NOMO-1 treated with dmso at 0.1 percent for 144 hours (cell line): ENCODE results near the gene CACNG3.
"Not testable (repeated sequence)": the region's sequence is repeated elsewhere in the genome, so short reads cannot be mapped to it uniquely, and the experiment has no call there.

Source experiments
- DNase-seq: peaks from one replicate; lab custom pipeline; 2025; ENCODE audit not compliant: unreplicated experiment; lab: John Stamatoyannopoulos, UW

CACNG3 gene

DNA sequence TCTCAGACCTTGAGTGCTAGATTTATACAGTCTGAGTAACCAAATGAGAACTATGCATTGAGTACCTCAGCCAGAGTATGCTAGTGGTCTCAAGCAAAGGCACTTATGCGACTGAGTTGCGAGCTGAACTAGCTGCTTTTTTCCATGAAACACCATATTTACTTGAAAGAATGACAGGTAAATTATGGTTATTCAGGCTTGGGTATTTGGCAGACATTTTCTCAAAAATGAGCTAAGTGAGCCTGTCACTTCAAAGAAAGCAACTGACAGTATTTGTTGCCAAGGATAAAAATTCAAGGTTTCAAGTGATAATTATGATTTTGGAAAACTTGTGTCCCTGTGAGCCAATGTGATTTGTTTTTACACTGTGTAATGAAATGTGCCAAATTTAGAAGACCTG lies 19.3 kb downstream of the CACNG3 start:
- DNase-seq = no peak

DNA sequence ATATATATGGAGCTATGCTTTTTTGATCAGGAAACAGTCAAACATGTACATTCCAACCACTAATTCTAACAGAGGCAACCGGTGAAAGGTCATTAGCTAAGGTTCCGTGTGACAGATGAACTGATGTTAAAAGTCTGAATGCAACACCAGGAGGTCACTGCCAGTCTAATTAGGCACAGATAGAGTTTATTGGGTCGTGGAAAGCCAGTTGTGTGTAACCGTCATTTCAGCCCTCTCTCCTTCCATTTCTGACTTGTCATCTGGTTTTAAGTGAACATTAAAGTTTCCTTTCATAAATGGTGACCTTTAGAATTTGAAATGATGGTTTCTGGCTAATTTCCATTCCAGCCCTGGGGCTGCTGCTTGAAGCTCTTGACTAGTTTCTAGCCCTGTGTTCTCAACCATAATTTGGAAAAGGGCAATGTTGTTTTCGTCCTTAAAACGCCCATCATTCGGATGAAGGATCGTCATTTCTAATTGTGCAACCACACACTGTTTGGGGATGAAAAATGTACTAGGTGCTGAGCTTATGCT lies 23.9 kb downstream of the CACNG3 start:
- DNase-seq = no peak

DNA sequence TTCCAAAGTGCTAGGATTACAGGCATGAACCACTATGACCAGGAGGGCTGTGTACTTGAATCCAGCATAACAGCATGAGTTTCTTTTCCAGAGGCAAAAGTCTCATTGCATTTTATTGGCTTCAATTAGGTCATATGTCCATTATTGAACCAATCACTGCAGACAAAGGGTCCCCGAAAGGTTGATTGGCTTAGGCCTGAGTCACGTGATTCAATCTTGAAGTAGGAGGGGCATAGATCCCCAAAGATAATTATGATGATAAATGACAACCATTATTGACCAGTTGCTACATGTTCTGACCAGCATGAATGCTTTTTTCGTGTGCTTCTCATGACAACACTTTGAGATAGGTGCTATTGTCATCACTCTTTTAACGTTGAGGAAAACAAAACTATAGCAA lies 25.3 kb downstream of the CACNG3 start:
- DNase-seq = no peak

DNA sequence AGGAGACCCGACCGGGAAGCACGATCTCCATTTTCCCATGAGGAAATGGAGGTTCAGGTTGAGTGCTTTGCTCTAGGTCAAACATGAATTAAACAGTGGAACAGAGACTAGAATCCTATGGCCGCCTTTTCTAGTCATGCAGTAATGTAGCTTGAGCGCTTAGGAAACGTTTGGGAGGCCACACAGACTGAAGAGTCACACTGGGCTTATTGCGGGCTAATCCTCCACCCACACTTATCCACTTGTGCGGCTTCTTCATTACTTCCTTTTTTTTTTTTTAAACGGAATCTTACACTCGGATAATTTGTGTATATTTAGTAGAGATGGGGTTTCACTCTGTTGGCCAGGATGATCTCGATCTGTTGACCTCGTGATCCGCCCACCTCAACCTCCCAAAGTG lies 26.0 kb downstream of the CACNG3 start:
- DNase-seq = peak; percentile 72

DNA sequence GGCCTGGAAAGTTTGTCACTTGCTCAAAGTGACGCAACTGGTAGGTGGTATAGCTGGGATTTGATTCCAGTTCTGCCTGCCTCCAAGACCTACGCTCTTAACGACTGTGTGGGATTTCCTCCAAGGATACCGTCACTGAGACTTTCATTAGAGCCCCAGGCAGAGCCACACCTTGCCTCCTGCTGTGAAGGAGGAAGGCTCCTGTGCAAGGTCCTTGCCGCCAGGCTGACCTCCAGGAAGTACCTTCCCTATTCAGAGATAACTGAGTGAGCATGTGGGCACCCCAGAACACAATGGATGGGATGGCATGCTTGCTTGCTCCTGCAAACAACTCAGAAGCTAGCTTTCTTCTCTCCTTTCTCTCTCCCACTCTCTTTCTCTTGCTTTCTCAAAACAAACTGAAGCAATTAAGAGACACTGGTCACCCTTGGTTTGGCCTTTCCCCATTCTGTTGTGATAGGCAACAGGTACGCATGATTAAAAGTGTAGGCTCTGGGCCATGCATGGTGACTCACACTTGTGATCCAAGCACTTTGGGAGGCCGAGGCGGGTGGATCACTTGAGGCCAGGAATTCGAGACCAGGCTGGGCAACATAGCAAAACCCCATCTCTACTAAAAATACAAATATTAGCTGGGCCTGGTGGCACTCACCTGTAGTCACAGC lies 30.7 kb downstream of the CACNG3 start:
- DNase-seq = no peak

DNA sequence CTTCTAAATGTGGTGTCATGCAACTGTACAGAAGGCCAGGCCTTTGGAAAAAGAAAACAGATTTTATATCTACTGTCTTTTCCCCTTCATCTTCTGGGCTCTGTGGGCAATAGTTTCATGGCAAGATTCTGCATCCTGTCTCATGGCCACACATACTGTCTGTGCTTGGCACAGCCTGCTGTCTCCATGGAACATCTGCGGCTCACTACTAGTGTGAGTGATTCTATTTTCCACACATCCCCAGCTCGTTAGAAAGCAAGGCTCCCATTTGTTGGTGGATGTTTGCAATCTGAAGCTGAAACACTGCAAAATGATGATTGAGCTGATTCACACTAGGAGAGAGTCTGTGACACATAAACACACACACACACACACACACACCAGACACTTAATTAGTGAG lies 32.4 kb downstream of the CACNG3 start:
- no peak for DNase-seq

DNA sequence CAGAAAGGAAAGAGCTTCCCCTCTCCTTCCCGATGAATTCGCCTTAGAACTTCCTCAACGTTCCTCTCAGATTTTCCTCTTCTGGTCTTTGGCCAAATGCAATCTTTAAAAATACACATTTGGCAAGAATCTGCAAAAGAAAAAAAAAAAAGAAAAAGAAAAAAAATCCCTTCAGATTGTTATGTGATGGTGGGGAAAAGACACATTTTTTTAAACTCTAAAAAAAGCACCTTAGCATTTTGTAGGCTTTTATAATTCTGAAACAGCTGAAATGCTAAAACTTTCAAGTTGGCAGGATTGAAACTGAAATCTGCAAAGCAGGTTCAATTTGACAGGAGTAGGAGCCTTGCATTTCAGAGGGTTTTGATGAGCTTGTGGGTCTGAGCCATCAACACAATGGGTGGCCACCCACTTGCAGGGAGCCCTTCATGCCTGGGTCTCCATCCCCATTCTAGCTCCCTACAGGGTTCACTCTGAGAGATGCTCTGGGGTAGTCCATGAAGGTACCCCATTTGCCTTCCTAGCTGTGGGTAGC lies 33.1 kb downstream of the CACNG3 start:
- DNase-seq = no peak

DNA sequence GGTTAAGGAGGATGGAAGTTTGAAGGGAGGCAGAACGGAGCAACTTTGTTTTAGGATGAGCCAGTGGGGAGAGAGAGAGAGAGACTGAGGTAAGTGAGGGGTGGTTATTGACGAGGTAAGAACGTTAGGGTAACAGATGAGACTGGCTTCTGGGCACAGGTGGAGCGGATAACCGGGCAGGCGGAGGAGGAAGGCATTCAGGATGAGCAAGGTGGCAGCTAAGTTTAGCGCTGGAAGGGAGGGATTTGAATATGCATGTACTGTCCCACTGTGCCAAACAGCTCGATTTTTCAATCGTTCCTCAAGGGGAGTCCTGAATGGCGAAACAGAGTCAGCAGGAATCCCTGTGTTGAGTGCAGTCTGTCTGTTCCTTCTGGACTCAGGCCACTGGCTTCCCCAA lies 35.8 kb downstream of the CACNG3 start:
- no peak for DNase-seq

DNA sequence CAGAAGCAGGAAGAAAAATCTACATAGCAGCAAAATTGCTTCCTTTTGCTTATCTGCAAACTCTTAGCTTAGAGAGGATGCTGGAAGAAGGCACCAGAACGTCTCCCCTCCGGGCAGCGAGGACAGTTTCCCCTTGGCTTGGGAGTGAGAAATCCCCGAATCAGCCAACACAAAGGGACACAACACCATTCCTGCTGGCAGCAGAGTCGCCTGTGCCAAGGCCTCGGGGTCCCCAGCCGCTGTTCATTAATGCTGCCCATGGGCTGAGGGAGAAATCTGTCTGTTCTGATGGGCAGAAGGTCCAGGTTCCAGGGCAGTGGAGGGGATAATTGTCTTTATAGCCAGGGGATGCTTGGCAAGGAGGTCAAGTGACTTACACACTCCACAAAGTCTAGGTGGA lies 38.0 kb downstream of the CACNG3 start:
- DNase-seq = no peak

DNA sequence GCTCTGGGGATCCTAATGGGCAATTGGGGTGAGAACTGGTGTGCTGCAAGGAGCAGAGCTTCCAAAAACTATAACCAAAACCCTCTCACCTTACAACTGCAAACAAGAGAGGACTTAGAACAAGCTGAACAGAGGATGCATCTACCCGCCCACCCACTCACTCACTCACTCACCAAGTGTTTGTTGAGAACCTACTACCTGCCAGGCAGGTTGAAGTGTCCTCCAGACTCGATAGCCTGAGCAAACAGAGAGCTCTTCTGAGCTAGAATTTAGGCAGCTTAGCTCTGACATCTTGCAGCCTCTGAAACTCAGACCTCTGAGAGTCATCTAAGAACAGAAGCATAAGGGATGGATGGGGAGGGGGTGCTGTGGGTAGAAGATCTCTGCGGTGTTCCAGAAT lies 41.2 kb downstream of the CACNG3 start:
- no peak for DNase-seq

DNA sequence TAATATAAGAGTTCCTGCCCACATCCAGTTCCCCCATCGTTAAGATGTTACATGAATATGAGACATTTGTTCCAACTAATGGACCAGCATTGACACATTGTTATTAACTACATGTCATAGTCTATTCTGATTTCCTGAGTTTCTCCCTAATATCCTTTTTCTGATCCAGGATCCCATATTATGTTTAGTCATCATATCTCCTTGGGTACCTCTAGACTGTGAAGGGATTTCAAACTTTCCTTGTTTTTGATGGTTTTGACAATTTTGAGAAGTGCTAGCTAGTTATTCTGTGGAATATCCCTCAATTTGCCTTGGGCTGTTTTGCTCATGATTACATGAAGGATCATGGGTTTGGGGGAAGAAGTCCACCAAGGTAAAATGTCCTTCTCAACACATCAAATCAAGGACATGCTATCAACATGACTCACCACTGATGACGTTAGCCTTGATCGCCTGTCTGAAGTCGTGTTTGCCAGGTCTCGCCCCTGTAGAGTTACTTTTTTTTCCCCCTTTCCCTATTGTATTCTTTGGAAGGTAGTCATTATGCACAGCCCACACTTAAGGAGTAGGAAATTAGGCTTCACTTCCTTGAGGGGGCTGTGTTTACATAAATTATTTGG lies 42.5 kb downstream of the CACNG3 start:
- DNase-seq = no peak

DNA sequence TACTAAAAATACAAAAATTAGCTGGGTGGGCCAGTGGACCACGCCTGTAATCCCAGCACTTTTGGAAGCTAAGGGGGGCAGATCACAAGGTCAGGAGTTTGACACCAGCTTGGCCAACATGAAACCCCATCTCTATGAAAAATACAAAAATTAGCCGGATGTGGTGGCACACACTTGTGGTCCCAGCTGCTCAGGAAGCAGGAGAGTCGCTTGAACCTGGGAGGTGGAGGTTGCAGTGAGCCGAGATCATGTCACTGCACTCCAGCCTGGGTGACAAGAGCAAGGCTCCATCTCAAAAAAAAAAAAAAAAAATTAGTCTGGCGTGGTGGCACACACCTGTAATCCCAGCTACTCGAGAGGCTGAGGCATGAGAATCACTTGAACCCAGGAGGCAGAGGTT lies 44.6 kb downstream of the CACNG3 start:
- not testable (repeated sequence) for DNase-seq

DNA sequence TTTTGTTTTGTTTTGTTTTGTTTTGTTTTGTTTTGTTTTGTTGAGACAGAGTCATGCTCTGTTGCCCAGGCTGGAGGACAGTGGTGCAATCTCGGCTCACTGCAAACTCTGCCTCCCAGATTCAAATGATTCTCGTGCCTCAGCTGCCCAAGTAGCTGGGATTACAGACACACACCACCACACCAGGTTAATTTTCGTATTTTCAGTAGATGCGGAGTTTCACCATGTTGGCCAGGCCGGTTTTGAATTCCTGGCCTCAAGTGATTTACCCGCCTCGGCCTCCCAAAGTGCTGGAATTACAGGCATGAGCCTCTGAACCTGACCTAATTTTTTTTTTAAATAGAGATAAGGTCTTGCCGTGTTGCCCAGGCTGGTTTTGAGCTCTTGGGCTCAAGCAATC lies 46.5 kb downstream of the CACNG3 start:
- DNase-seq = no peak

DNA sequence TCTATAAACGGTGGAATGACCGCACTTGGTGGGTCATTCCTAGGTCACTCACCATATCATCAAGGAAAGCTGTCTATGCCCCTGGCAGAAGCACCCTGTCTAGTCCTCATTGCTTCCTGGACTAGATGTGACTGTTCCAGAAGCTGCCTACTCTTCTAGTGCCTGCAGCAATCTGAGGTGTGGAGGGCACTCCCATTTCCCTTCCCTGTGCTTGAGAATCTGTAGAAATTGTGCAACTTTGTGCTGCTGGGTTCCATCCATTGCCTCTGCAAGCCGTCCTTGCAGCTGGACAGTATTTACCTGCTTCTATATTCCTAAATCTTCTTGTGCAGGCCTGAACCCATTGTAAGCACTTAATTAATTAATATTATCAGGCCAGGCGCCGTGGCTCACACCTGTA lies 52.1 kb downstream of the CACNG3 start:
- DNase-seq = no peak

DNA sequence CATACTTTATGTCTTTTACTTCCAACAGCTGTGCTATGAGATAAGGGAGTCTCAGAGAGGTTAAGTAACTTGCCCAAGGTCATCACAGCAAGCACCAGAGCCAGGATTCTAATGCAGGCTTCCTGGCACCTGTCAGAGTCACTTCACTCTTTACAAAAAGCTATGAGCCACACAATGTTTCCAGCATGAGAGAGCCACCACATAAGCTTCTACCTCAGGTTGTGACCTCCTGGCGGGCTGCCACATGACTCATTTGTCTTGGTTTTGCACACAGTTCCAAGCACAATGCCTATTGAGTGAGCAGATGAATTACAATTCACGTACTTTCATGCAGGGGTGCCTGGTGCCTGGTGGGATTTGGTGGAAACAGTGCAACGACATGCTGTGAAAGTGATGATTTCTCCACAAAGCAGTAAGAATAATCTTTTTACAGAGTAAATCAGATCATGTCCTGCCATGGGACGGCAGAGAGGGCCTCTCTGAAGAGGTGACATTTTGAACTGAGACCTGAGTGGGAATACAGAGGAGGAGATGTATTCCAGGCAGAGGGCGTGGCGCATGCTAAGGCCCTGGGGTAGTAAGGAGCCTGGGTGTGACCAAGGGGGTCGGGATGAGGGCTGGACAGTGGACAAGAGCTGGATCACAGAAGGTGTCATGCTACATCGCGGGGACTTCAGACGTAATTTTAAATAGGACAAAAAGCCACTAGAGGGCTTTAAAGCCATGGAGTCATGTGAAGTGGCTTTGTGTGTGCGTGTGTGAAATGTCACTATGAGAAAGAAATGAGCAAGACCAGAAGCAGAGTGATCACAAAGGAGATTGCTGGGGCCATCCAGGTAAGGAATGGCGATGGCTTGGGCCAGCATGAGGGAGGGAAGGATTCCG lies 53.4 kb downstream of the CACNG3 start:
- DNase-seq = no peak

DNA sequence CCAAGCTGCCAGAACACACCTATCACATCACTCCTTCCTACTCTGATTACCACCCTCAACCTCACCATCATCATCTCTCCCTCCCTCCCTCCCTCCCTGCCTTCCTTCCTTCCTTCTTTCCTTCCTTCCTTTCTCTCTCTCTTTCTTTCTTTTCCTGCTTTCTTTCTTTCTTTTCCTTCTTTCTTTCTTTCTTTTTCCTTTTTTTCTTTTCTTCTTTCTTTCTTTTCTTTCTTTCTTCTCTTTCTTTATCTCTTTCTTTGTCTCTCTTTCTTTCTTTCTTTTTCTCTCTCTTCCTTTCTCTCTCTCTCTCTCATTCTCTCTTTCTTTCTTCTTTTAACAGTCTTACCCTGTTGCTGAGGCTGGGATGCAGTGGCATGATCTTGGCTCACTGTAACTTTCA lies 59.2 kb downstream of the CACNG3 start:
- DNase-seq = no peak

DNA sequence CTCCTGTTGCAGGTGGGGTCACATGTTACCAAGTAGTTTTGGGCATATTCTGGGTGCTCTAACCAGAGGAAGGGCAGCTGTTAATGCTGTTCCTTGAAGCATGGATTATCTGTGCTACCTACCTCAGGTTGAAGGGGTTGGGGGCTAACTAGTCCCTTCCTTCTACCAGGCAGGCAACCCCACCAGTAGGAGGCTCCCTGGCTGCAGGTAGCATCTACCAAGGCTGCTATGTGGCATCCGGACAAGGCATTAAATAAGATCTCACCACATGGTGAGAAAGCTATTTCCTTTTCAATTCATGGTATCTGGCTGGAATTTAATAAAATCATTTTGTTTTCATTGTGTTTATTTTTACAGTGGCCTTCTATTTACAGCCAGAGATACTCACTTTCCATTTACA lies 62.5 kb downstream of the CACNG3 start:
- no peak for DNase-seq

DNA sequence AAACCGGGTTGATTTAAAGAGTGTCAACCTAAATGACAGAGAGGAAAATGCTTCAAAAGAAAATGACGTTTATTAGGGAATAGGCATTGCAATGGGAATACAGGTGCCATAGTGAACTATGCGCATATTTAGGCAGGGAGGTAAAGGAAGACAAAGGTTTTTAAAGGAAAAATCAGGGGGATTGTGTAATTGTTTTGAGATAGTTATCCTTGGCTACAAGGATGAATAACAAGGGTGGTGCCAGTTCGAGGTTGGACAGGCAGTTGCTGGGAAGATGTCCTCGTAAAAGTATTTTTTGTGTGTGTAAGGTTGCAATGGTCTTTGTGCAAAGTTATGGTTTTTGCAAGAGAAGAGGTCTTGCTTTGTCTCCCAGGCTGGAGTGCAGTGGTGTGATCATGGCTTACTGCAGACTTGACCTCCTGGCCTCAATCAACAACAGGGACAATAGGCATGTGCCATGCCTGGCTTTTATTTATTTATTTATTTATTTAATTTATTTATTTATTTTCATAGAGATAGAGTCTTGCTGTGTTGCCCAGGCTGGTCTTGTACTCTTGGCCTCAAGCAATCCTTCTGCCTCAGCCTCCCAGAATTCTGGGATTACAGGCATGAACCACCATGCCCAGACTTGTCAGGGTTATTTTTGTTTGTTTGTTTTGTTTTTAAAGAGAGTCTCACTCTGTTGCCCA lies 63.1 kb downstream of the CACNG3 start:
- DNase-seq = no peak

DNA sequence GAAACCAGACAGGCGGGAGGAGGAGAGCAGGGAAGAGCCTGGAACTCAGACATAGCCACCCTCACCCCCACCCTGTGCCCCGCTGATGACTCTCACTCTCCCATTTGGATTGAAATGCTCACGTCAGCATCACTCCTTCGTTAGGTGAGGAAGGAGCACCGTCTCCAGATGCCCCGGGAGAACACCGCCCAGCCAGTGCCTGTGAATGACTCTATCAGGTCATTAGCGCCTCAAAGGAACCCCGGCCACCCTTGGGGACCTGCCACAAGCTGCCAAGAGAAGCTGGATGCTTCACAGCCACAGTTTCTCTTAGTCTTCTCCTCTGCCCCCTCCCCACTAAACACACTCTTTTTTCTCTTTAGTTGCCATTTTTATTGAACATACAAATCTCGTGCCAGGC lies 66.0 kb downstream of the CACNG3 start:
- DNase-seq = no peak

DNA sequence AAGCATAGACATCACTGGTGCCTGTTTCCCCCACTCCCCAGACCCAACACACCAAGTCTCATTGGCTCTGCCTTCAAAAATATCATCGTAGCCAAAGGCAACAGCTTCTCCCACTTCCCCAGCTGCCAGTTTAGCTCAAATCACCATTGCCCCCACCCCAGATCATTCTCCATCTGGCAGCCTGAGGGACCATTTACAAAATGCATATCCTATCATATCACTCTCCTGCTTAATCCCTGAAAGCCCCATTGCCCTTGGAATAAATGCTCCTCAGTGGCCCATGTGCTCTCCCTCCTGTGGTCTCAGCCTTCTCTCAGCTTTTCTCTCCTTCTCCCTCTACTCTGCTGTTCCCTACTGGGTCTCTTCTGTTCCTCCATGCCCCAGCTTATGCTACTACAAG lies 68.3 kb downstream of the CACNG3 start:
- no peak for DNase-seq

DNA sequence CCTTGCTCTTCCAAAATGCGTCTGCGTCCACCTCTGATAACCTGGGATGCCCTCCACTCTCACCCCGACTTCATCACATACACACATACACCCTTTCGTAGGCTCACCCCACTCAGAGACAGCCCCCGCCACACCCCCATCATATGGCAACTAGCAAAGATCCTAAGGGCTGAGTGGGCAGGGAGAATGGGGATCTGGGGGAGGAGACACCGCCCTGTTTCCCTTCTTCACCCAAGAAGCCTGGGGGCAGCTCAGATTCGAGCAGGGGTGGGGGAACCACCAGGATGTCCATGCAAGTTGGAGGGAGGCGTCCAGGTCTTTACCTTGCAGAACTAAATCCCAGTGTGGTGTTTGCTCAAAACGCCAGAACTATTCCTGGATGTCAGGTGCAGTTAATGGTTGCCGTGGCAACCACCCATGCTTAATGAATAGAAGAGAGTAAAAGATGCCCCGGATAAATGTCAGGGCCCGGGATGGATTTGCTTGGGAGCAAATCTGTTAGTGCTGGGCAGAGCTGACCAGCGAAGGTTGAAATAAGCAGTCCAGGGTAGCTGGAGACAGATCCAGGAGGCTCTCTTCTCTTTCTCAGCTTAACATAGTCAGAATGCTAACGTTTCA lies 72.8 kb downstream of the CACNG3 start:
- DNase-seq = no peak
